ENCODE measurements around the gene UPK3A.

UPK3A gene

GRCh38 chr22:45268958-45269844 lies 15.5 kb upstream of the UPK3A start:
- DNase-seq, result no peak
- Histone ChIP-seq H3K36me3 (replicated peaks) (no peaks in the 10 kb centered on the region), H3K27ac (no peak overlapping the region), H3K27me3 (replicated peaks) (no peaks in the 10 kb centered on the region), H3K4me3 (ENCODE audit: low read depth, low read length) (peak overlapping the region; percentile 57)
- TF ChIP-seq CTCF (IDR thresholded peaks at IDR 0.05; ENCODE audit: low read depth, low read length, missing control alignments), result peak; percentile 52
- in situ Hi-C loops (cut with HindIII; ENCODE audit: low pct_ligation_motif_present, low sequenced_read_pairs), result no loop called here

GRCh38 chr22:45270095-45271020 lies 14.4 kb upstream of the UPK3A start:
- no peak overlapping the region for H3K4me3 ChIP-seq (ENCODE audit: low read depth, low read length)
- no peaks in the 10 kb centered on the region for H3K27me3 ChIP-seq (replicated peaks)
- no peak for TF ChIP-seq CTCF (IDR thresholded peaks at IDR 0.05; ENCODE audit: low read depth, low read length, missing control alignments)
- no peak overlapping the region for H3K27ac ChIP-seq
- in situ Hi-C loops (cut with HindIII; ENCODE audit: low pct_ligation_motif_present, low sequenced_read_pairs), result loop anchor here (10.0 kb wide), 1 partner anchor 164 kb away; no protein-coding TSS in a partner anchor
- H3K36me3 ChIP-seq (replicated peaks), result no peaks in the 10 kb centered on the region
- no peak for DNase-seq

- in situ Hi-C loops (cut with HindIII; ENCODE audit: low pct_ligation_motif_present, low sequenced_read_pairs), result loop anchor here (10.0 kb wide), 1 partner anchor 163 kb away; no protein-coding TSS in a partner anchor
- Histone ChIP-seq H3K36me3 (replicated peaks) (no peaks in the 10 kb centered on the region), H3K27me3 (replicated peaks) (no peaks in the 10 kb centered on the region), H3K4me3 (ENCODE audit: low read depth, low read length) (no peak overlapping the region), H3K27ac (no peak overlapping the region)
- TF ChIP-seq CTCF (IDR thresholded peaks at IDR 0.05; ENCODE audit: low read depth, low read length, missing control alignments), result no peak
- DNase-seq, result no peak
Measured at GRCh38 chr22:45271667-45272201, 13.0 kb upstream of the UPK3A start.

- H3K27ac ChIP-seq, result no peak overlapping the region
- in situ Hi-C loops (cut with HindIII; ENCODE audit: low pct_ligation_motif_present, low sequenced_read_pairs), result loop anchor here (10.0 kb wide), 1 partner anchor 162 kb away; no protein-coding TSS in a partner anchor
- no peak overlapping the region for H3K4me3 ChIP-seq (ENCODE audit: low read depth, low read length)
- DNase-seq, result no peak
- no peaks in the 10 kb centered on the region for H3K27me3 ChIP-seq (replicated peaks)
- no peaks in the 10 kb centered on the region for H3K36me3 ChIP-seq (replicated peaks)
- TF ChIP-seq CTCF (IDR thresholded peaks at IDR 0.05; ENCODE audit: low read depth, low read length, missing control alignments), result no peak
Measured at GRCh38 chr22:45272498-45272897, 12.3 kb upstream of the UPK3A start.

- Histone ChIP-seq H3K27me3 (replicated peaks) (no peaks in the 10 kb centered on the region), H3K4me3 (ENCODE audit: low read depth, low read length) (no peak overlapping the region), H3K36me3 (replicated peaks) (no peaks in the 10 kb centered on the region), H3K27ac (no peak overlapping the region)
- in situ Hi-C loops (cut with HindIII; ENCODE audit: low pct_ligation_motif_present, low sequenced_read_pairs), result loop anchor here (10.0 kb wide), 1 partner anchor 161 kb away; no protein-coding TSS in a partner anchor
- no peak for DNase-seq
- TF ChIP-seq CTCF (IDR thresholded peaks at IDR 0.05; ENCODE audit: low read depth, low read length, missing control alignments), result no peak
Measured at GRCh38 chr22:45273452-45274075, 11.2 kb upstream of the UPK3A start.

Measured in brain microvascular endothelial cell (primary cell).